A549 (cell line): ENCODE measurements around the gene POP7.

Source experiments
- BHLHE40 ChIP-seq: IDR thresholded peaks from 2 replicates; pipeline ENCODE4 v1.6.1; 2012; ENCODE audit warnings: low read depth, low read length, inconsistent platforms
- CTCF ChIP-seq: fragments of >200 bp; sonication (Bioruptor Twin); formaldehyde crosslinking; IDR thresholded peaks from 3 replicates; pipeline ENCODE4 v1.5.1; 2016
- EHMT2 ChIP-seq: fragments of 200-600 bp; sonication (generic); IDR thresholded peaks from 2 replicates; pipeline ENCODE4 v1.6.1; 2016; ENCODE audit warnings: antibody characterized with exemption, low read depth, mild to moderate bottlenecking, moderate library complexity
- FOSL2 ChIP-seq, 2 experiments: fragments of 450-650 bp in 1 of 2; fragments of >200 bp in 1 of 2; sonication (Bioruptor Twin) in 1 of 2; formaldehyde crosslinking; IDR thresholded peaks; 2 replicates each; pipeline versions ENCODE4 v1.5.0 to v1.6.1; 2016 to 2020; ENCODE audit warnings: mild to moderate bottlenecking in 1 of 2, moderate library complexity in 1 of 2
- HDAC2 ChIP-seq: fragments of 200-600 bp; sonication (generic); IDR thresholded peaks from 2 replicates; pipeline ENCODE4 v1.6.1; 2016
- POLR2AphosphoS2 ChIP-seq: conservative IDR thresholded peaks from 2 replicates; pipeline ENCODE4 v1.6.1; 2012; ENCODE audit warnings: low read length, improper control_type of control experiment, inconsistent platforms

GRCh38 chr7:100706672-100707311, 871 bp downstream of the POP7 start:
- TF ChIP-seq CTCF (no peak), POLR2AphosphoS2 (no peak), FOSL2 (IDR thresholded peaks at IDR 0.05) (no peak), FOSL2 (CRISPR knock-in tag; IDR thresholded peaks at IDR 0.05) (no peak), EHMT2 (no peak), BHLHE40 (no peak), HDAC2 (no peak)
